Measurements from ENCODE around the gene RASA3.

GRCh38 chr13:114049626-114050101, 82.8 kb downstream of the RASA3 start:
- TF ChIP-seq CTCF (IDR thresholded peaks at IDR 0.05) (no peak), POLR2A (IDR thresholded peaks at IDR 0.05) (no peak)
